Osteoblast (primary cell): ENCODE data around the gene VSIG8. TPM values are rescaled to one million over a fixed set of nuclear protein-coding genes. Genes with fewer than 3 reads are reported as not detected.

Experiments
- DNase-seq: peaks from one replicate; pipeline ENCODE4 v3.0.0; 2011; ENCODE audit warnings: low spot score, mixed read lengths; ENCODE audit not compliant: insufficient read length; ENCODE audit errors: missing footprints
- H2AFZ ChIP-seq: 2 replicates; pipeline ENCODE4 v1.6.0; 2011; ENCODE audit warnings: mild to moderate bottlenecking, low read length
- H3K27ac ChIP-seq: 2 replicates; pipeline ENCODE4 v1.5.1; 2011; ENCODE audit warnings: mild to moderate bottlenecking, low read depth, low read length, moderate library complexity
- H3K27me3 ChIP-seq: 2 replicates; pipeline ENCODE4 v1.6.0; 2012; ENCODE audit warnings: mild to moderate bottlenecking, control low read depth, inconsistent platforms, low read length, moderate library complexity; ENCODE audit not compliant: insufficient read depth
- H3K36me3 ChIP-seq: 2 replicates; pipeline ENCODE4 v1.5.1; 2011; ENCODE audit warnings: mild to moderate bottlenecking, low read length, control low read depth, moderate library complexity; ENCODE audit not compliant: insufficient read depth
- H3K4me1 ChIP-seq: 2 replicates; pipeline ENCODE4 v1.5.1; 2011; ENCODE audit warnings: mild to moderate bottlenecking, low read length, control low read depth, moderate library complexity; ENCODE audit not compliant: insufficient read depth
- H3K4me2 ChIP-seq: 2 replicates; pipeline ENCODE4 v1.6.0; 2011; ENCODE audit warnings: mild to moderate bottlenecking, low read length; ENCODE audit not compliant: insufficient read depth
- H3K4me3 ChIP-seq: fragments of 200-600 bp; sonication (generic); 3 replicates; pipeline ENCODE4 v1.5.1; 2012; ENCODE audit warnings: mild to moderate bottlenecking, low read length, inconsistent platforms; ENCODE audit not compliant: insufficient read depth
- H3K79me2 ChIP-seq: 2 replicates; pipeline ENCODE4 v1.6.0; 2012; ENCODE audit warnings: mild to moderate bottlenecking, low read length, control low read depth, inconsistent platforms; ENCODE audit not compliant: insufficient read depth
- H3K9me3 ChIP-seq: 2 replicates; pipeline ENCODE4 v1.5.1; 2011; ENCODE audit warnings: low read depth, low read length, control low read depth
- H4K20me1 ChIP-seq: 2 replicates; pipeline ENCODE4 v1.6.0; 2012; ENCODE audit warnings: mild to moderate bottlenecking, low read length, control low read depth; ENCODE audit not compliant: insufficient read depth
- total RNA-seq: library from RNA; depleted of rRNA; stranded (reverse); fragments of >200 nt; gene quantifications from 2 replicates; pipeline ENCODE4 v1.2.3, GENCODE V29; 2012
- TF ChIP-seq, protein P1 (sequence below): IDR thresholded peaks from 2 replicates; pipeline ENCODE4 v1.5.1; 2011; ENCODE audit warnings: mild to moderate bottlenecking, low read depth, low read length, moderate library complexity; ENCODE audit errors: extremely low read depth

The VSIG8 gene
- total RNA-seq, 1 donor = not detected

DNA sequence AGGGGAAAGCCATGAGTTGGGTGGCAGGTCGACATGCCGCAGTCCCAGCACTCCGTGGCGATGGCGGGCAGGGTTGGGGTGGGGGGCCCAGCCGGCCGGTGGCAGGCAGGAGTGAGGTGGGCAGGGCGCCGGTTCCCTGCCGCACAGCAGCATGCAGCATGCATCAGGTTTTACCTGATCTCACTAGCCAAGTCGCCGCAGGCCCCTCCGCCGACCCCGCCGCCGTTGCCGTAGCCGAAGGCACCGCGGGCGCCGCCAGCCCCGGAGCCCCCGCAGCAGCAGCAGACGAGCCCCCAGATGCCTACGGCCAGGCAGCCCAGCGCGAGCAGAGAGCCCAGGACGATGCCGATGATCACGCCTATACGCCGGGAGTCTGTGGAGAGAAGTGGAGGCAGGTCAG is 6.7 kb downstream of the VSIG8 start:
- no peaks in the 10 kb centered on the region for H3K36me3 ChIP-seq
- peak overlapping the region; percentile 84 for H3K4me2 ChIP-seq
- TF ChIP-seq, protein P1, sequence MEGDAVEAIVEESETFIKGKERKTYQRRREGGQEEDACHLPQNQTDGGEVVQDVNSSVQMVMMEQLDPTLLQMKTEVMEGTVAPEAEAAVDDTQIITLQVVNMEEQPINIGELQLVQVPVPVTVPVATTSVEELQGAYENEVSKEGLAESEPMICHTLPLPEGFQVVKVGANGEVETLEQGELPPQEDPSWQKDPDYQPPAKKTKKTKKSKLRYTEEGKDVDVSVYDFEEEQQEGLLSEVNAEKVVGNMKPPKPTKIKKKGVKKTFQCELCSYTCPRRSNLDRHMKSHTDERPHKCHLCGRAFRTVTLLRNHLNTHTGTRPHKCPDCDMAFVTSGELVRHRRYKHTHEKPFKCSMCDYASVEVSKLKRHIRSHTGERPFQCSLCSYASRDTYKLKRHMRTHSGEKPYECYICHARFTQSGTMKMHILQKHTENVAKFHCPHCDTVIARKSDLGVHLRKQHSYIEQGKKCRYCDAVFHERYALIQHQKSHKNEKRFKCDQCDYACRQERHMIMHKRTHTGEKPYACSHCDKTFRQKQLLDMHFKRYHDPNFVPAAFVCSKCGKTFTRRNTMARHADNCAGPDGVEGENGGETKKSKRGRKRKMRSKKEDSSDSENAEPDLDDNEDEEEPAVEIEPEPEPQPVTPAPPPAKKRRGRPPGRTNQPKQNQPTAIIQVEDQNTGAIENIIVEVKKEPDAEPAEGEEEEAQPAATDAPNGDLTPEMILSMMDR = no peak
- H3K27me3 ChIP-seq = no peaks in the 10 kb centered on the region
- H4K20me1 ChIP-seq = no peaks in the 10 kb centered on the region
- no peak overlapping the region for H3K4me3 ChIP-seq
- H3K27ac ChIP-seq = no peak overlapping the region
- no peaks in the 10 kb centered on the region for H3K9me3 ChIP-seq
- H3K79me2 ChIP-seq = no peaks in the 10 kb centered on the region
- no peak overlapping the region for H2AFZ ChIP-seq
- H3K4me1 ChIP-seq = peaks cover 20% of the 10 kb centered on the region
- DNase-seq = no peak

GRCh38 chr1:159854693-159855192 is 7.7 kb downstream of the VSIG8 start:
- Histone ChIP-seq H4K20me1 (no peaks in the 10 kb centered on the region), H3K27ac (peak overlapping the region; percentile 67), H3K4me3 (peak overlapping the region; percentile 82), H3K9me3 (no peaks in the 10 kb centered on the region), H2AFZ (peak overlapping the region; percentile 79), H3K36me3 (no peaks in the 10 kb centered on the region), H3K79me2 (no peaks in the 10 kb centered on the region), H3K4me1 (peaks cover 27% of the 10 kb centered on the region), H3K4me2 (peak overlapping the region; percentile 84), H3K27me3 (no peaks in the 10 kb centered on the region)
- TF ChIP-seq, protein P1 = no peak
- DNase-seq = peak; percentile 98

DNA sequence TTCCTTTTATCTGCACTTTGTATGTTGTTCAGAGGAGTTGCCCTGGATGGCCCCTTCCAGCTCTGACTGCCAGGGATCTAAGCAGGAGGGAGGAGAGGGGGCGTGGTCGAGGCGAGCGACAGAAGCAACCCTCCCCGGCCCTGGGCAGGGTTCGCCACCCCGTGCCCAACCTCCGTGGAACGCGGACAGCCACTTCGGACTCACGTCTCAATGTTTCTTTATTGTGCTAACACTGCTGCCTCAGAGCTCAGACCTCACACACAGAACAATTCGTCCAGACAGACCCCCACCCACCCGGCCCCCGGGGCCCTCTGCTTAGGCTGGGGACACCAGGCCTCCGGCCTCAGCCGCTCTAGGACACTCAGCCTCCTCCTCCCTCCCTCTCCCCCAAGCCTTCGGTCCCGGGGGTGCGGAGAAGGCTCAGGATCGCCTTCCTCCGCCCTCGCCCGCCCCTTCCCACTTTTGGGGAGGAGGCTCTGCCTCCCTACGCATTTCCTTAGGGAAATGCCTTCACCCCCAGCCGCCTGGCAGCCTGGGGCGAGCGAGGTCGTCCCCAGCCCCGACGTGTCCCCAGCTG is 8.3 kb downstream of the VSIG8 start:
- peak overlapping the region; percentile 79 for H2AFZ ChIP-seq
- peak overlapping the region; percentile 82 for H3K4me3 ChIP-seq
- peak overlapping the region; percentile 66 for H3K27ac ChIP-seq
- H3K9me3 ChIP-seq = no peaks in the 10 kb centered on the region
- no peaks in the 10 kb centered on the region for H4K20me1 ChIP-seq
- H3K4me2 ChIP-seq = peak overlapping the region; percentile 84
- no peaks in the 10 kb centered on the region for H3K36me3 ChIP-seq
- no peak for DNase-seq
- H3K27me3 ChIP-seq = no peaks in the 10 kb centered on the region
- no peaks in the 10 kb centered on the region for H3K79me2 ChIP-seq
- peaks cover 32% of the 10 kb centered on the region for H3K4me1 ChIP-seq
- TF ChIP-seq, protein P1 = no peak

DNA sequence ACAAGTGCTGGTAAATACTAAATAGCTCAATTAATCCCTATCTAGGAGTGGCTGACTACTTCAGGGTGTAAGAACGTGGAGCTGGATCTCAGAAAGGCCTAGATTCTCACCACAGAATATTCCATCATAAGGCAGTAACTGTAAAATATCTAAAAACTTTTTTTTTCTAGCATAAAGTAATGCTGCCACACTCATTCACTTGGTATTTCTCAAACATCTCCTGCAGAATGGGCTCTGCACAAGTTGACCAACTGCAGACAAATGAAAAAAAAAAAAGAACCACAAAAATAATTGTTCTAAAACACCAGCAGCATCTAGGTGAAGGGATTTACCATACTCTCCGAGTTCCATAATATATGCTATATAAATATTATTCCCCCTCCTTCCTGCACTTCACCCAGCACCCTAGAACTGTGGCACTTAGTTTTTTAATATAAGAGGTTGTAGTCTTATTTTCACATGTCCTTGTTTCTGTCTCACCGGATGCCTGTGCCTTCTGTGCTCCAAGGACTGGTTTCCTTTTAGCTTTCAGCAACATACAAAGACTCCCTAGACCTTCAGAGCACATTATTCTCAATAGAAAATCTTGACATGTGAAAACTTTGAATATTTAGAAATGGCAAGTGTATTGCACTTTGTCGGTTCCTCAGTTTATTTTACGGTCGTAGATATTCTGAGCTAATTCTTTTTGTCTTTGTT is 8.9 kb downstream of the VSIG8 start:
- no peaks in the 10 kb centered on the region for H3K9me3 ChIP-seq
- H3K4me3 ChIP-seq = peak overlapping the region; percentile 82
- TF ChIP-seq, protein P1 = no peak
- H3K27ac ChIP-seq = peak overlapping the region; percentile 66
- H3K79me2 ChIP-seq = no peaks in the 10 kb centered on the region
- no peaks in the 10 kb centered on the region for H3K27me3 ChIP-seq
- H3K4me1 ChIP-seq = peaks cover 34% of the 10 kb centered on the region
- no peaks in the 10 kb centered on the region for H3K36me3 ChIP-seq
- peak overlapping the region; percentile 79 for H2AFZ ChIP-seq
- peak overlapping the region; percentile 84 for H3K4me2 ChIP-seq
- DNase-seq = no peak
- no peaks in the 10 kb centered on the region for H4K20me1 ChIP-seq
